Suprapubic skin (tissue), 3 donors: ENCODE results near the gene SOX6.

Source experiments
- POLR2A ChIP-seq, 2 donors: fragments of 450-650 bp; IDR thresholded peaks; one replicate each; pipeline ENCODE4 v1.6.1; 2017; ENCODE audit warnings: antibody characterized with exemption in 2 of 2, mild to moderate bottlenecking in 2 of 2, moderate library complexity in 2 of 2
- TF ChIP-seq, protein P1 (sequence below), 2 donors: fragments of 200-600 bp in 1 of 2; fragments of 450-650 bp in 1 of 2; sonication (generic) in 1 of 2; IDR thresholded peaks; one replicate each; pipeline ENCODE4 v1.5.1; 2016 to 2019; ENCODE audit warnings: antibody characterized with exemption in 2 of 2, mild to moderate bottlenecking in 1 of 2, moderate library complexity in 1 of 2

DNA sequence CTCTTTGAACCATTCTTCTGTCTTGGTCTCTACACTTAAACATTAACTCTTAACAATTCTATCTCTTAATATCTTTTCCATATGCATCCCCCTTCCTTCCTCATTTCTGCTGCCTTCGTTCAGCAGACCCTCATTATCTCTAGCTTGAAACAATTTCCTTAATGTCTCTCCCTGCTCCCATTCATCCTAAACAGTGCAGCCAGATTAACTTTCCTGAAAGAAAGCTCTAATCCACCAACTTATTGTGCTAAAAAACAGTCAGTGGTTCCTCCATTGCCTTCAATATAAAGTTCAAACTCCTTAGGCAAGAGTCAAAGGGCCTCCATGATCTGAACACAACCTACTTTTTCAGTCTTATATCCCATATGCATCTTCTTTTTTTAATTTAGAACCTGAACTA, 42.5 kb downstream of the SOX6 start:
- TF ChIP-seq, protein P1, sequence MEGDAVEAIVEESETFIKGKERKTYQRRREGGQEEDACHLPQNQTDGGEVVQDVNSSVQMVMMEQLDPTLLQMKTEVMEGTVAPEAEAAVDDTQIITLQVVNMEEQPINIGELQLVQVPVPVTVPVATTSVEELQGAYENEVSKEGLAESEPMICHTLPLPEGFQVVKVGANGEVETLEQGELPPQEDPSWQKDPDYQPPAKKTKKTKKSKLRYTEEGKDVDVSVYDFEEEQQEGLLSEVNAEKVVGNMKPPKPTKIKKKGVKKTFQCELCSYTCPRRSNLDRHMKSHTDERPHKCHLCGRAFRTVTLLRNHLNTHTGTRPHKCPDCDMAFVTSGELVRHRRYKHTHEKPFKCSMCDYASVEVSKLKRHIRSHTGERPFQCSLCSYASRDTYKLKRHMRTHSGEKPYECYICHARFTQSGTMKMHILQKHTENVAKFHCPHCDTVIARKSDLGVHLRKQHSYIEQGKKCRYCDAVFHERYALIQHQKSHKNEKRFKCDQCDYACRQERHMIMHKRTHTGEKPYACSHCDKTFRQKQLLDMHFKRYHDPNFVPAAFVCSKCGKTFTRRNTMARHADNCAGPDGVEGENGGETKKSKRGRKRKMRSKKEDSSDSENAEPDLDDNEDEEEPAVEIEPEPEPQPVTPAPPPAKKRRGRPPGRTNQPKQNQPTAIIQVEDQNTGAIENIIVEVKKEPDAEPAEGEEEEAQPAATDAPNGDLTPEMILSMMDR (IDR thresholded peaks at IDR 0.05), result no peak
- no peak for TF ChIP-seq POLR2A (IDR thresholded peaks at IDR 0.05)
